Endodermal cell (in vitro differentiated cells): Measurements from ENCODE around the gene CHD2. TPM values are rescaled to one million over a fixed set of nuclear protein-coding genes. Genes with fewer than 3 reads are reported as not detected.

Source experiments
- DNase-seq: peaks from one replicate; pipeline ENCODE4 v3.0.0-alpha.2; 2017
- H3K27ac ChIP-seq: 2 replicates; pipeline ENCODE4 v1.5.1; 2013; ENCODE audit warnings: mild to moderate bottlenecking, low read depth, low read length, moderate library complexity
- H3K27me3 ChIP-seq: 2 replicates; pipeline ENCODE4 v1.6.1; 2013; ENCODE audit warnings: mild to moderate bottlenecking, low read length, moderate library complexity; ENCODE audit not compliant: insufficient read depth, control insufficient read depth, poor library complexity, severe bottlenecking
- H3K36me3 ChIP-seq: 2 replicates; pipeline ENCODE4 v1.7.0; 2013; ENCODE audit warnings: mild to moderate bottlenecking, low read length, moderate library complexity; ENCODE audit not compliant: control insufficient read depth, insufficient read depth
- H3K4me1 ChIP-seq: one replicate; pipeline ENCODE4 v1.7.0; 2013; ENCODE audit warnings: low read length; ENCODE audit not compliant: control insufficient read depth, insufficient read depth
- H3K4me3 ChIP-seq: 2 replicates; pipeline ENCODE4 v1.5.1; 2013; ENCODE audit warnings: mild to moderate bottlenecking, low read length, moderate library complexity
- H3K9ac ChIP-seq: 2 replicates; pipeline ENCODE4 v1.6.1; 2013; ENCODE audit warnings: mild to moderate bottlenecking, low read length, moderate library complexity; ENCODE audit not compliant: poor library complexity, severe bottlenecking; ENCODE audit errors: extremely low read depth
- H3K9me3 ChIP-seq: 2 replicates; pipeline ENCODE4 v1.6.1; 2013; ENCODE audit warnings: mild to moderate bottlenecking, low read length, moderate library complexity; ENCODE audit not compliant: control insufficient read depth
- H3K27ac Mint-ChIP-seq: 2 replicates; pipeline ENCODE4 v1.8.0; 2020; ENCODE audit warnings: mixed read lengths
- H3K27me3 Mint-ChIP-seq: 2 replicates; pipeline ENCODE4 v1.8.0; 2021; ENCODE audit warnings: mild to moderate bottlenecking, mixed read lengths; ENCODE audit not compliant: insufficient read depth
- H3K36me3 Mint-ChIP-seq: 2 replicates; pipeline ENCODE4 v1.8.0; 2020; ENCODE audit warnings: low read depth, mixed read lengths
- H3K4me1 Mint-ChIP-seq: 2 replicates; pipeline ENCODE4 v1.8.0; 2020; ENCODE audit warnings: mixed read lengths
- H3K4me3 Mint-ChIP-seq: 2 replicates; pipeline ENCODE4 v1.8.0; 2020; ENCODE audit warnings: mild to moderate bottlenecking, moderate library complexity, mixed read lengths
- H3K9me3 Mint-ChIP-seq: 2 replicates; pipeline ENCODE4 v1.8.0; 2020; ENCODE audit warnings: mild to moderate bottlenecking, mixed read lengths
- WGBS, 2 experiments: methylation state at CpG; one replicate each; pipeline versions ENCODE4 v1.1.5 to v1.1.7; 2013; ENCODE audit warnings: missing lambda C conversion rate in 2 of 2, mixed read lengths in 1 of 2; ENCODE audit not compliant: insufficient coverage in 1 of 2, insufficient read length in 1 of 2; 5-methylcytosine and 5-hydroxymethylcytosine counted together
- total RNA-seq, 2 donors: library from RNA; stranded (reverse); fragmentation: NEBNext Ultra II Directional in 1 of 2; extraction: Animal tissue kit (Norgen Biotek cat#: 25700) in 1 of 2; gene quantifications; 2 replicates in 1 of 2; 3 replicates in 1 of 2; pipeline ENCODE4 v1.2.1, GENCODE V29; 2021
- TF ChIP-seq, protein P1 (sequence below): fragments of 200-600 bp; sonication (generic); conservative IDR thresholded peaks from 2 replicates; pipeline ENCODE4 v1.5.0; 2021; ENCODE audit warnings: antibody characterized with exemption, mild to moderate bottlenecking

CHD2 gene
- total RNA-seq, 2 donors from 2014 or later: 116 to 127 TPM

DNA sequence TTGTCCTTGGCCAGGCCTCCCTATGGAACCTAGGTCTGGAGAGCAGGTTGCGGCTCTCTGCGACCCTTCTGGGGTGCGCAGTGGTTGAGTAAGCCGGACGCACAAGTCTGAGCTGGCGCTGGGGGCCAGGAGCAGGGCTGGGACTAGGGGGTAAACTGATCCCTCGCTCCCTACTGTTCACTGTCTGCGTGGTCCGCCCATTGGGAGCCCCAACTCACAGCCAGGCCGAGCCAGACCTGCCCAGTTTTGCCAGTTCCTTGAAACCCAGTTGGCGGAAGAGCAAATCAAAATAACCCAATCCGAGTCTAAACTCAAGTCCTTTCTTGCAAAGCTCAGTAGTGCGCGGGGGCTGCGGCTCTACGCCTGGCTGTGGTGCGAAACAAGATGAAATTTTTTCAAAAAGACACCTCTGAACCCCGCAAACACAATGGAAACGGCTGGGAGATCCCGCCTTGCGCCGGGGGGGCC is 171.4 kb downstream of the CHD2 start:
- H3K36me3 Mint-ChIP-seq: peaks cover 38% of the 10 kb centered on the region
- H3K27me3 Mint-ChIP-seq: peaks cover 29% of the 10 kb centered on the region
- TF ChIP-seq, protein P1, sequence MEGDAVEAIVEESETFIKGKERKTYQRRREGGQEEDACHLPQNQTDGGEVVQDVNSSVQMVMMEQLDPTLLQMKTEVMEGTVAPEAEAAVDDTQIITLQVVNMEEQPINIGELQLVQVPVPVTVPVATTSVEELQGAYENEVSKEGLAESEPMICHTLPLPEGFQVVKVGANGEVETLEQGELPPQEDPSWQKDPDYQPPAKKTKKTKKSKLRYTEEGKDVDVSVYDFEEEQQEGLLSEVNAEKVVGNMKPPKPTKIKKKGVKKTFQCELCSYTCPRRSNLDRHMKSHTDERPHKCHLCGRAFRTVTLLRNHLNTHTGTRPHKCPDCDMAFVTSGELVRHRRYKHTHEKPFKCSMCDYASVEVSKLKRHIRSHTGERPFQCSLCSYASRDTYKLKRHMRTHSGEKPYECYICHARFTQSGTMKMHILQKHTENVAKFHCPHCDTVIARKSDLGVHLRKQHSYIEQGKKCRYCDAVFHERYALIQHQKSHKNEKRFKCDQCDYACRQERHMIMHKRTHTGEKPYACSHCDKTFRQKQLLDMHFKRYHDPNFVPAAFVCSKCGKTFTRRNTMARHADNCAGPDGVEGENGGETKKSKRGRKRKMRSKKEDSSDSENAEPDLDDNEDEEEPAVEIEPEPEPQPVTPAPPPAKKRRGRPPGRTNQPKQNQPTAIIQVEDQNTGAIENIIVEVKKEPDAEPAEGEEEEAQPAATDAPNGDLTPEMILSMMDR: no peak
- H3K4me3 ChIP-seq: peak overlapping the region; percentile 98
- no peaks in the 10 kb centered on the region for H3K27me3 ChIP-seq
- H3K27ac ChIP-seq: no peak overlapping the region
- peaks cover 41% of the 10 kb centered on the region for H3K36me3 ChIP-seq
- H3K9me3 ChIP-seq: no peaks in the 10 kb centered on the region
- no peaks in the 10 kb centered on the region for H3K9me3 Mint-ChIP-seq
- 2 to 6% methylated on average over 10 to 22 of the region's 22 CpGs for WGBS, 2 experiments
- H3K4me1 Mint-ChIP-seq: peaks cover 51% of the 10 kb centered on the region
- peak overlapping the region; percentile 88 for H3K9ac ChIP-seq
- peak overlapping the region; percentile 88 for H3K27ac Mint-ChIP-seq
- peak overlapping the region; percentile 86 for H3K4me3 Mint-ChIP-seq
- DNase-seq: peak; percentile 76
- H3K4me1 ChIP-seq: peaks cover 15% of the 10 kb centered on the region

DNA sequence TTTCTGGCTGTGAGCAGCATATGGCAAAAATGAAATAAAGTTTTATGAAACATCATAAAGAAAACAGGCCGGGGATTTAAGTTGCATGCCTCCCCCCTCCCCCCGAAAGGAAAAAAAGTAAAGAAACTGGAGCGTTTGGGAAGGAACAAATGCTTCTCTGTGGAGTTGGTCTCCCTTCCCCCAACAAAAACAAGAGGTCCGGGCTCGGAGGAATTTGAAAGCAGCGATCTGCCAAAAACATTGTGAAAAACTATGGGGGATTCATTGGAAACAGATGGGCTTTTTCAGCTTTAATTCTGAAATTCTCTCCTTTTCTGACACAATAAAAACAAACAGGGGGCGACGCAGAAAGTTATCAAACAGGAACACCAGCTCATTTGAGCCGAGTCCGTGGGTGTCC is 171.9 kb downstream of the CHD2 start:
- H3K27ac Mint-ChIP-seq: peak overlapping the region; percentile 88
- Histone ChIP-seq H3K9ac (peak overlapping the region; percentile 88), H3K27ac (peak overlapping the region; percentile 81)

DNA sequence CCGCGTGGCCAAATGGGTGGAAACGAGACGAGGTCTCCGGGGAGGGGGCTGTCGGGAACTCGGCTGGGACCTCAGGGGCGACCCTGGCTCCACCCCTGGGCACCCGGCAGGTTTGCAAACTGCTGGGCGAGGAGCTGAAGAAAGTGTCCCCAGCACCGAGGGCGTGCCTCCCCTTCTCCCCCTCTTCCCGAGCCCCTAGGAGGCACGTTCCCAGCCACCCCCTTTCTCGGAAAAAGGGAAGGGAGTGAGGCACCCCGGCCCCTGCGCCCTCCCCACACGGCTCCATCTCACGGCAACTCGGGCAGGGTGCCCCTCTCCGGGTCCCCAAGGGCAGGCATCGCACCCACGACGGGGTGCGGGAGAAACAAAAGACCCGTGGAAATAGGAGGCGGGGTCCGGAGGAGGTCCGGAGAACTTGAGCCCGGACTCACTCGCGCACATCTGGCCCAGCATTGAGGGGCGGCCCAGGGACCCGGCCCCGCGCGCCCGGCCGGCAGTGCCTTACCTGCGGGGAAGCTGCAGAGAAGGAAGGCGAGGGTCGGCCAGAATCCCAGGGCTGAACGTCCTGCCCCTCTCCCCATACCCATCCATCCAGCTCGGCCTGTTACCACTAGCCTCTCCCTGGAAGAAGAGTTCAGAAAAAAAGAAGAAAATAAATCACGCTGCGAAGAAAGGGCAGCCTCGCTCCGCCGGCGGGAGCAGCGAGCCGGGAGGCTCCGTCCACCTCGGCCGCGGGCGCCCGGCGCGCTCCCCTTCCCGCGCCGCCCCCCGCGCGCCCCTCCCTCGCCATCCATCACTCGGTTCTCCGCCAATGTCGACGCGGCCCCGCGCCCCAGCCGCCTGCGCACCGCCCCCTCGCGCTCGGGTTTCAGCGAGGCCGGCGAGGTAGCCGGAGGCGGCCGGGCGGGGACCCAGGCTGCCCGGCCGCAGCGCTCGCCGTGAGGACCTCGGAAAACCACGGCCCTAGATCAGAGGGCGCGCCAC is 172.6 kb downstream of the CHD2 start:
- peak overlapping the region; percentile 88 for H3K27ac Mint-ChIP-seq
- peak overlapping the region; percentile 86 for H3K4me3 Mint-ChIP-seq
- peaks cover 47% of the 10 kb centered on the region for H3K4me1 Mint-ChIP-seq
- peak overlapping the region; percentile 81 for H3K27ac ChIP-seq
- no peaks in the 10 kb centered on the region for H3K9me3 Mint-ChIP-seq
- H3K36me3 Mint-ChIP-seq: peaks cover 33% of the 10 kb centered on the region
- TF ChIP-seq, protein P1: no peak
- peak overlapping the region; percentile 98 for H3K4me3 ChIP-seq
- no peaks in the 10 kb centered on the region for H3K27me3 ChIP-seq
- 0% methylated on average over 16 to 94 of the region's 96 CpGs for WGBS, 2 experiments
- no peaks in the 10 kb centered on the region for H3K9me3 ChIP-seq
- H3K4me1 ChIP-seq: peaks cover 15% of the 10 kb centered on the region
- DNase-seq: peak; percentile 95
- peaks cover 38% of the 10 kb centered on the region for H3K27me3 Mint-ChIP-seq
- H3K36me3 ChIP-seq: peaks cover 29% of the 10 kb centered on the region
- peak overlapping the region; percentile 88 for H3K9ac ChIP-seq

More for the DNA sequence above, 171.9 kb downstream of the CHD2 start:
- WGBS, 2 experiments: 0 to 3% methylated on average over 7 to 10 of the region's 10 CpGs
- TF ChIP-seq, protein P1: no peak
- Mint-ChIP-seq H3K27me3 (peaks cover 35% of the 10 kb centered on the region), H3K9me3 (no peaks in the 10 kb centered on the region), H3K36me3 (peaks cover 37% of the 10 kb centered on the region), H3K4me1 (peaks cover 51% of the 10 kb centered on the region), H3K4me3 (peak overlapping the region; percentile 86)
- Histone ChIP-seq H3K27me3 (no peaks in the 10 kb centered on the region), H3K9me3 (no peaks in the 10 kb centered on the region), H3K4me3 (peak overlapping the region; percentile 98), H3K36me3 (peaks cover 36% of the 10 kb centered on the region), H3K4me1 (peaks cover 15% of the 10 kb centered on the region)
- no peak for DNase-seq
